Activated gamma-delta T cell (primary cell): ENCODE results near the gene DOC2A.
"Not testable (repeated sequence)": the region's sequence is repeated elsewhere in the genome, so short reads cannot be mapped to it uniquely, and the experiment has no call there.

Experiments
- DNase-seq: peaks from one replicate; lab custom pipeline; 2025; lab: John Stamatoyannopoulos, UW

The DOC2A gene

DNA sequence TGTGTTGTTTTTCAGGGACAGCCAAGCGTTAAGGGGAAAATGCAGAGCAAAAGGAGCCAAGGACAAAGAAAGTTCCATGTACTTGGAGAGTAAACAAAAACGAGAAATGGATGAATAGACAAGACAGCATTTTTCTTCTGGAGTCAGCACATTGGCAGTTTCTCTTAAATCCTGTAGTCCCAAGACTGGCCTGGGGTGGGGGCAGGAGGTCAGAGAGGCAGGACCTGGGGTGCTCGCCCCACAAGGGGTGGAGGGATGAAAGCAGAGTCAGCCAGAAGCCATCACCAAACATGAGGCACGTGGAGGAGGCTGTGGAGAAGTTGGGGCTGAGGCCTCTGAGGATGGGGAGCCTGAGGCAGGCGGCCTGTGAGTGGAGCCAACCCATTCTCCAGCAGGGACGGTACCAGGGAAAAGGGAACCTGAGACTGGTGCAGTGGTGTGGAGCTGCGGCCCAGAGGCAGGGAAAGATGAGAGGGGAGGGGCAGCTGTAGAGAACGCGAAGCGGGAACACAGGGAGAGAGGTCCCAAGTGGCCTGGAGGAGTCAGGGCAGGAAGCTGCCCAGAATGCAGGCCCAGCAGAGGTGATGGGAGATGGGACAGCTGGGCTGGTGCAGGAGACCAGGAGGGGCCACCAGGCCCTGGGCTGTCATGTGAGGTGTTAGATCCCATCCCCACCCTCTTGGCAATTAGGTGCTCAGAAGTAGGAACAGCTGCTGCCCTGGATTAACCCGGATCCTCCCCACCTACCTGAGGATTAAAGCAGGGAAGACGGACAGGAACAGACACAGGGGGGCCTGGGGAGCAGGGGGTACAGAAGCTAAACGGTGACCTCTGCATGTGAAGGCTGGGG is 17.0 kb upstream of the DOC2A start:
- no peak for DNase-seq

DNA sequence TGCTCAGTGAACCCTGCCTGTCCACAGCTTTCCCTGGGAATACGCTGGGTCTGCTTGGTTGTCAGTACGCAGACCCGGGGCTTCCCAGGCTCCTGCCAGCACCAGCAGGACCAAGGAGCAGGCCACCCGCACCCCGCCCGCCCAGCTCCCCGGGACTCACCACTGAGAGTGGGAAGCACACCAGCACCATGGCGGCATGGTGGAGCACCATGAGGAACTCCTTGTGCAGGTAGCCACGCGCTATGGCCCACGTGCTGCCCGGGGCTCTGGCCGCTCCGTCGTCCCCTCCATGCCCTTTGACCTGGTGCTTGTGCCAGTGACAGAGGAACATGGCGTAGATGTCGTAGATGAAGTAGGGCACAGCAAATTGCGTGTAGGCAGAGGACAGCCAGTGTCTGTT is 15.6 kb upstream of the DOC2A start:
- DNase-seq, result no peak

DNA sequence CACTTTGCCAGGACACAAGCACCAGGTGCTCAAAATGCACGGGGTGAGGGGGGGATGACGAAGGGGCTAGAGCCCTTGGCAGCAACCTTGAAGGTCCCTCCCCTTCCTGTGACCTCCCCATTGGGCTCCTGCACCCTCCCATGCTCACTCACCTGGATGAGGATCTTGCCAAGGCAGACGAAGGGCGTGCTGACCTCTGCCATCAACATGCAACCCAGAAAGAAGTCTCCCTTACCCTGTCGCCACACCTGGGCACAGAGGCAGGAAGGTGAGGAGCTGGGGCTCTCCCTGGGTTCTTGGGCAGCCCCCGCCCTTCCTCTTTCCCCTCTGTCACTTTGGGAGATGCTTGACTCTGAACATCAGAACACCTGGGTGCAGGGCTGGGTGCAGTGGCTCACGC is 14.7 kb upstream of the DOC2A start:
- no peak for DNase-seq

DNA sequence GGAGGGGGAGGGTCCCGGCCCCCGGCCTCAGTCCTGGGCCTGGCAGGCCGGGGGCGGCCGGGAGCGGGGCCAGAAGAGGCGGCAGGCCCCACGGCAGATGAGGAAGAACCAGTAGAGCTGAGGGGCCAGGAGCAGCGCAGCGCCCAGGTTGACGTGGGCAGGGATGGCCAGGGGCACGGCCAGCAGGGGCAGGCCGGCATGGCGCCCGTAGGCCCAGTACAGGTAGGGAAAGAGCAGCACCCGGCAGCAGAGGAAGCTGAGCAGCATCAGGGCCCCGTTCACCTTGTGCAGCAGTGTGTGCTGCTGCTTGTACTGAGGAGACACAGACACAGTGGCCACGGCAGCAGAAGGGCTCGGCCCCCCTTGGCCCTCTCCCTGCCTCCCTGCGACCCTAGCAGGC is 14.3 kb upstream of the DOC2A start:
- no peak for DNase-seq

DNA sequence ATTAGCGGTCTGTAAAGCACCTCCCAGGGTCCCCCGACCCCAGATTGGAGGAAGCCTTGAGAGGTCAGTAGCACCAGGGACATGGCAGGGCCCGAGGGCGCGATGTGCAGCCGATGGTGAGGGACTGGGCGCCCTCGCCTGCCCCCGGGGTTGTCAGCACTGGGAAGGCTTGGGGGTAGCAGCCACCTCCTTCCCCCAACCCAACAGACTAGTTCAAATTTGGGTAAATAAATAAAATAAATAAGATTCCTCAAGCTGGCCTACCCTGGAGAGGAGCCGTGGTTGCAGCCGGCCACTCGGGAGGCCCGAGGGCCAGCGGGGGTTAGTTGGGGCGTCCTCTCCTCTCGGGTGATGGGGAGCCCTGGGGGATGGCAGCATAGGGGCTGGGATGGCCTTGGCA is 13.6 kb upstream of the DOC2A start:
- no peak for DNase-seq

DNA sequence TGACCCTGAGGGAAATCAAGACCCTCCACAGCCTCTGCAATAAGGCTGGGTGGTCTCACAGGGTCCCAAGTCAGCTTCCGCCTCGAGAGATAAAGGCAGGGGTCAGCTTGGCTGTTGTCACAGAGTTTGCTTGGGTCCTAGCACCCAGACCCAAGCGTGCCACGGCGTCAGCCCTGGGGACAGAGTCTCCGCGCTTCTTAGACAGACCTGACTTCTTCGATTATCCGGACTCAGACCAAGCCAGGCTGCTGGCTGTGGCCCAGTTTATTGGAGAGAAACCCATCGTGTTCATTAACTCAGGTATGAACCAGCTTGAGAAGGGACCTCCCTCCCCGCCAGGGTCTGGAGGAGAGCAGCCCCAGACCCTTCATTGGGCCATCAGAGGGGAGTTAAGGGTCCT is 12.8 kb upstream of the DOC2A start:
- DNase-seq, result no peak

DNA sequence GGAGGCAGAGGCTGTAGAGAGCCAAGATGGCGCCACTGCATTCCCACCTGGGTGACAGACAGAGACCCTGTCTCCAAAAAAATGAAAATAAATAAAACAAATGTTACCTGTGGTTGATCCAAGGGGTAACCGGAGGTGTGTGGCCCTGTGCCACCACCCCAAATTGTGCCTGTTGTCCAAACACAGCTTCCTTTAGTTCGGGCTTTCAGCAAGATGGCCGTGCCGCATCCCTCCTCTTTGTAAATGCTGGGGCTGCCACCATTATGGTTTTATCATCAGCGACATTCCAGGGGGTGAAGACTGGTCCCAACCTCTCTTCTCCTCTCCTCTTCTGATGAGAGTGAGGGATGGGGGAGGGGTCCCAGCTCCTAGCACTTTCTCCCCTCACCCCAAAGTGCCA is 12.1 kb upstream of the DOC2A start, which contains the start of gene C16orf92:
TSS of gene C16orf92 (plus strand) at position 312 of the 400 bp plus-strand sequence. CDS start 143 bp downstream, outside the sequence.
- DNase-seq, result no peak

DNA sequence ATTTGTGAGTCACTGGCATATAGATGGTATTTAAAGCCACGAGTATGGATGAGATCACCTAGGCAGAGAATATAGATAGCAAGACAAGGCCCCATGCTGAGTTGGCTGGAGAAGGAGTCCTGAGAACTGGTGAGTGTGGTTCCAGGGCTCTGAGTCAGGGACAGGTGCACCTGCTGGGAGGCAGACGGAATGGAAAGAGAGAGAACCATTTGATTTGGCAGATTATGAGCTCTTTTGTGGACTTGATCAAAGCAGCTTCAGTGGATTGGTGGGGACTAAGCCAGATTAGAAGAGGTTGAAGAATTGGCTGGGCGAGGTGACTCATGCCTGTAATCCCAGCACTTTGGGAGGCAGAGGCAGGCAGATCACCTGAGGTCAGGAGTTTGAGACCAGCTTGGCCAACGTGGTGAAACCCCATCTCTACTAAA is 7.9 kb upstream of the DOC2A start:
- DNase-seq, result no peak

DNA sequence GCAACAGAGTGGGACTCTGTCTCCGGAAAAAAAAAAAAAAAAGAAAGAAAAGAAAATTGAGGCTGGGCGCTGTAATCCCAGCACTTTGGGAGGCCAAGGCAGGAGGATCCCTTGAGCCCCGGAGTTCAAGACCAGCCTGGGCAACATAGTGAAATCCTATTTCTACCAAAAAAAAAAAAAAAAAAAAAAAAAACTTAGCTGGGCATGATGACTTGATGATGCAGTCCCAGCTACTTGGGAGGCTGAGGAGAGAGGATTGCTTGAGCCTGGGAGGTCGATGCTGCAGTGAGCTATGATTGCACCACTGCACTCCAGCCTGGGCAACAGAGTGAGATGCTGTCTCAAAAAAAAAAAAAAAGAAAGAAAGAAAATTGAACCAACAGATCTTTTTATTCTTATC is 7.1 kb upstream of the DOC2A start:
- DNase-seq, result not testable (repeated sequence)

DNA sequence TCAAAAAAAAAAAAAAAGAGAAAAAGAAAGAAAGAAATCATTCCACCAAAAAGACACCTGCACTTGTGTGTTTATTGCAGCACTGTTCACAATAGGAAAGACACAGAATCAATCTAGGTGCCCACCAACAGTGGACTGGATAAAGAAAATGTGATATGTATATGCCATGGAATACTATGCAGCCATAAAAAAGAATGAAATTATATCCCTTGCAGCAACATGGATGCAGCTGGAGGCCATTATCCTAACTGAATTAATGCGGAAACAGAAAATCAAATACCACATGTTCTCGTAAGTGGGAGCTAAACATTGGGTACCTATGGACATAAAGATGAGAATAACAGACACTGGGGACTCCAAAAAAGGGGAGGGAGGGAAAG is 6.4 kb upstream of the DOC2A start:
- no peak for DNase-seq

DNA sequence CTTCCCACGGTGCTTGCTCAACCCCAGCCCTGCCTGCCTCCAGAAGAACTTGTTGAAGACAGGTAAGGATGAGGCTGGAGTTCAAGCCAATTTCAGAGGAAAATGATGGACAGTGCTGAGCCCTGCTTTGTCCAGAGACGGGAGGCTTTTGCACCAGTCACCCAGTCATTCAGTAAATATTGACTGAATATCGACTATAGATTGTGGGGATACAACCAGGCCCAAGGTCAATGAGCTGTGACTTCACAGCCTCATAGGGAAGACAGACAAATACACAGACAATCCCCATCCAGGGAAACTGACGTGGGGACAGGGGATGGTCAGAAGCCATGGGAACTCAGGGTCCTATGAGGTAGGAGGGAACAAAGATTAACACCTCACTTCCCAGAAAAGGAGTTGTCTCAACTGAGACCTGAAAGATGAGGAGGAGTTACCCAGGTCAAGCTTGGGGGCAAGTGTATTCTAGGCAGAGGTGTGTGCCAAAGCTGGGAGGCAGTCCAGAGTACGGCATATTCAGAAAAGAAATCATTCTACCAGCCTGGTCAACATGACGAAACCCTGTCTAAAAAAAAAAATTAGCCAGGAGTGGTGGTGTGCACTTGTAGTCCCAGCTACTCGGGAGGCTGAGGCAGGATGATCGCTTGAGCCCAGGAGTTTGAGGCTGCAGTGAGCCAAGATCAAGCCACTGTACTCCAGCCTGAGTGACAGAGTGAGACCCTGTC is 5.9 kb upstream of the DOC2A start:
- no peak for DNase-seq

DNA sequence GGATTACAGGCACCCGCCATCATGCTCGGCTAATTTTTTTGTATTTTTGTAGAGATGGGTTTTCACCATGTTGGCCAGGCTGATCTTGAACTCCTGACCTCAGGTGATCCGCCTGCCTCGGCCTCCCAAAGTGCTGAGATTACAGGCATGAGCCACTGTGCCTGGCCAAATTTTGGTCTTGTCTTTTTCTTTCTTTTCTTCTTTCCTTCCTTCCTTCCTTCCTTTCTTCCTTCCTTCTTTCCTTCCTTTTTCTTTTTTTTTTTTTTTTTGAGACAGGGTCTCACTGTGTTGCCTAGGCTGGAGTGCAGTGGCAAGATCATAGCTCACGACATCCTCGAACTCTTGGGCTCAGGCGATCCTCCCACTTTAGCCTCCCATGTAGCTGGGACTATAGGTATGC is 4.6 kb upstream of the DOC2A start:
- DNase-seq, result not testable (repeated sequence)

DNA sequence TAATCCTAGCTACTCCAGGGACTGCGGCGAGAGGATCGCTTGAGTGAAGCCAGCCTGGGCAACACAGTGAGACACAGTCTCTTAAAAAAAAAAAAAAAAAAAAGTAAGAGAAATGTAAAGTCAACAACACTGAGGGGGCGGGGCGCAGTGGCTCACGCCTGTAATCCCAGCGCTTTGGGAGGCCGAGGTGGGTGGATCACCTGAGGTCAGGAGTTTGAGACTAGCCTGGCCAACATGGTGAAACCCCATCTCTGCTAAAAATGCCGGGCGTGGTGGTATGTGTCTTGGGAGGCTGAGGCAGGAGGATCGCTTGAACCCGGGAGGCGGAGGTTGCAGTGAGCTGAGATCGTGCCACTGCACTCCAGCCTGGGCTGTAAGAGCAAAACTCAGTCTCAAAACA is 1.8 kb upstream of the DOC2A start:
- not testable (repeated sequence) for DNase-seq

DNA sequence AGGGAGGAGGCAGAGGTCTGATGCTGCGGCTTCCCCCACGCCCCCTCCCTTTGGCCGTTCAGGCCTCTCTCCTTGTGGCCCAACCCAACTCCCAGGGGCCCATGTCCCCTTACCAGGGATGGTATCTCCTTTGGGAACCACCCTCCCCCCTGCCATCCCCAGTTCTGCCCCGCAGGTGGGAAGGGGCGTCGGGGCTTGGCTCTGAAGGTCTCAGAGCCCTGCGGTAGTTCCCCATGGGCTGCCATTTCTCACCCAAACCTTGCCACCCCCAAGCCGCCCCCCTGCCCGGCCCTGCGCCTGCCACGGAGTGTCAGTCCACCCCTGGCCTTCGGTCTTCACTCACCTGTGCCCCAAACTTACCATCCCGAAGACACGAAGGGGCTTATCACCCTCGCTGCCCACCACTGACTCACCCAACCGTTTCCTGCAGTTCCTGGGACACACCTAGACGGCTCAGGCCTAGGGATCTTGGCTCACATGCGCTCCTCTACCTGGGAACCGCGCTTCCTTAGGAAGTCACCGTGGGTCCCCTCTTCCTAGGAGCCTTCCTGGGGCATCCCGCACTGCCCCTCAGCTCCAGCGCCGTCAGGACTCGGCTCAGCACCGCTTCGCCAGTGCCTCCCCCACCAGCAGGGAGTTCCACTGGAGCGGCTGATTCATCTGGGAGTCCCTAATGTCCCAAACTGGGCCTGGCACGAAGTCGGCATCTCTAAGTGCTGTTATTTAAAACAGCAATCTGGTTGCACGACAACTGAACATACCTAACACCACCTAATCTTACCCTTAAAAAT is 1.1 kb upstream of the DOC2A start:
- no peak for DNase-seq

DNA sequence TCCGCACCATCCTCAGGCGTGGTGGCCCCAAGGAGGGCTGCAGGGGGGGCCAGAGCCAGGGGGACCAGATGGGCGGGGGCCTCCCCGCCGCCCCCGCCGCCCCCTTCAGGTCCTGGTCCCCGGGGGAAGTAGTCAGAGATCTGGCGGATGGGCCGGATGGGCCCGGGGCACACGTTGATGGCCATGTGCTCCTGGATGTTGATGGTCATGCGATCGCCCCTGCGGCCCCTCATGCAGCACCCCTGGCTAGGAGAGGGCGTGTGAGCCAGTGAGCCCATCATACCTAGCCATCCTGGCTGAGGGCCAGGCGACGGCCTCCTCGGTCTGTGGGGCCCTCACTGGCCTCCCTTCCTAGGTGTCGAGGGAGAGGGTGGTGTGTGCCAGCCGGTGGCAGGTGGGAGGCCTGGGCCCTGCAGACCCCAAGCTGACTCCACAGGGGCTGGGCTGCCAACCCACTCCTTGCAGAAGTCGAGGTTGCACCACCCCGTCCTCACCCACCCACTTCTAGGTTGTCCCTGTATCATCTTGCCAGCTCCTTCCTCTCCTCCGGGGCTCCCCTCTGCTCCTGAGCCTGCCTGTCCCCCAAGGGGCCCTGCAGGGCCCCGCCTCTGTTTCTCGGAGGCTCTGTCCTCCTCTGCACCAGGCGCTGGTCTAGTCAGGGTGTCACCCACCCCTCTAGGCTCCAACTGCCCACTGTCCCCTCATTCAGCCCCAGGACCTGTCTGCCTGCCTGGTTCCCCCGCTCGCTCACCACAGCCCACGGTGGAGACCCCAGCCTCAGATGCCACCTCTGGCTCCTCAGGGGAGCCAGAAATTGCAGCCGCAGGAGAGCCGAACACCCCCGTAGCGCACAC is 610 bp downstream of the DOC2A start:
- no peak for DNase-seq

DNA sequence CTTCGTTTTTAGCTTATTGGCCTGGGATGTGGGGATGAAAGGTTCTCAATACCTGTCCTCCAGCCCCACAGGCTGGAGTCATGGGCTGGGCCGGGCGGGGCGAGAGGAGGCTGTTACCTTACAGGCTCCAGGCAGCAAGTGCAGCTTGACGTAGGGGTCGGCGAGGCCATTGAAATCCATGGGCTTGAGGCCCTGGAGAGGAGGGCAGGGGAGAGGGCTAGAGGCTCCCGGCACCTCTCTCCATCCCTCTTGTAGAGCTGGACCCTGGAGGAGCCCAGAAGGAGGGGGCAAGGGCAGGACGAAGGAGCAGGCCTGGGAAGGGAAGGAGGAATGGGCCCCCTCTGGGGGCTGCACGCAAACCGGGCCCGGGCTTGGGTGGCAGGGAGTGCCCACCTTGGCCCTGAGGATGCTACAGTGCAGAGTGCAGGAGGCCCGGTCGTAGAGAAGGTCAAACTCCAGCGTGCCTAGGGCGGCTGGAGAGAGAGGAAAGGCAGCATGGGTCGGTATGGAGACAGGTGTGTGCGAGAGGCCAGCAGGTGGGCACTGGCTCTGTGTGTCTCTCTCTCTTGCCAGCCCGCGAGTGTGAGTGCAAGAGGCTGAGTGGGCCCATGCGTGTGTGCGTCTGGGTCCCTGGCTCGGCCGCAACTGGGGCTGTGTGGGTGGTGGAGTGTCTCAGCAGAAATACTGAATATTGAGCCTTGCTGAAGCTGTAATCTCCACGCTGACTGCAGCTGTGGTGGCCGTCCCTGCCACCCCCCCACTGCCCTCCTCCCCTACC is 1.6 kb downstream of the DOC2A start:
- no peak for DNase-seq

DNA sequence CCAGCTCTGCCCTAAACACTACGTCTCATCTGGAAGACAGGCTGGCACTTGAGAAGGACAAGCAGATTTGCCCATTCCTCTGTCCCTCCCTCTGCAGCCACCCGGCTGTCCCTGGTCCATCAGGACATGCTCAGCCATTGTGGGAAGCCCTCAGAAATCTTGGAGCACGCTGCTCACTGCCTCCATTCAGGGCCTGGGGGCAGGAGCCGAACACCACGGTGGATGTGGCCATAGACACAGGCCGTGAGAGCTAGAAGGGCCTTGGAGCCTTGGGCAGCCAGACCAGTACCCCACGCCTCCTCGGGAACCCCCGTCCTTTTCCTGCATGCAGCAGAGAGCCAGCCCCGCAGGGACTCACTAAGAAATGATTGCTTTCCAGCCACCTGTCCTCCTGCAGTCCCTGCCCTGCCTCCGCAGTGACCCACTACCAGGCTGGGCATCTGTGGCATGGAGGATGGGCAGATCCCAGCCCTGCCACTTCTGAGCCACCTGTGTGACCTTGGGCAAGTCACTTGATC is 3.4 kb downstream of the DOC2A start:
- DNase-seq, result no peak

DNA sequence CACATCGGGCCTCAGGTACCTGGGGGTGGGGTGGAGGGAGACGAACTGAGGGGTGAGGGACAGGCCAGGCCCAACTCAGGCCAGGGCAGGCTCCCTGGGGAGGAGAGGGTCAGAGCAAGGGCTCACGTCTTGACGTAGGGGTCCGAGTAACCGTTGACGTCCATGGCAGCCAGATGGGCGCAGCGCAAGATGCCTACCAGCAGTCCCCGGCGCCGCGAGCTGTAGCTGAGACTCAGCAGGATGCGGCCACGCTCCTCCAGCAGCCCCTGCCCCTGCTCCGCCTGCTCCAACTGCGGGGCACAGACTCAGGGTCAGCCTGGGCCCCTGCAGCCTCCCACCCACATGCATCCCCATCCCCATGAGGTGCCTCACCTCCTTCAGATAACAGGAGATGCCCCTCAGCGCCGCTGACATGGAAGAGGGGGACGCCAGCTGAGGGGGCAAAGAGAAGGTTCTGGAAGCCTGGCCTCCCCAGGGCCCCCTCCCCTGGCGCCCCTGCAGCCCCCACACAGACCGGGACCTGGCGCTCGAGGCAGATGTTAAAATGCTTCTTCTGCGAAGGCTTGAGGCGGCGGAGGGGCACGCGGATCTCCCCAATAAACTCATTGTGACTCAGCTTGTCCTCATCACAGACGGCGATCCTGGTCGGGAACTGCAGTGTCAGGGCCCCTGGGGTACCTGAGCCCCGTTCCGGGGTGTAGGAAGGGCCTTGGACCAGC is 4.0 kb downstream of the DOC2A start:
- no peak for DNase-seq

DNA sequence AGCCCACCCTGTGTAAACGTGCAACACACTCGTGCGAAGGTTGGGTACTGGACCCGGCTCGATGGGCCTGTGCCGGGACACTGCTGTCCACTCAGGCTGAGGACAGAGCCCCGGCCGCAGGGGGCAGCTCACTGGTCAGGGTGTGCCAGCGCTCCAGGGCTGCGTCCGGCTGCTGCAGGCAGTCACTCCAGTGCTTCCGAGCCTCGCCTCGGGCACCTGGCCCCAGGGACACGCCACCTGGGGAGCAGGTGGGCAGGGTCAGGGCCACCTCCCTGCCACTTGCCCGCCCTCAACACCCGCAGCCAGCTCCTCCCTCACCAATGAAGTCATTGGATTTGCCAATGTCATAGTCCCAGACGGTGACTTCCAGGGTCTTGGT is 4.7 kb downstream of the DOC2A start:
- DNase-seq, result no peak
